ENCODE data around the gene MIER3. TPM values are rescaled to one million over a fixed set of nuclear protein-coding genes. Genes with fewer than 3 reads are reported as not detected.

MIER3 gene
- total and polyA plus RNA-seq, 2 experiments from 2014 or later, result 7.1 to 41.9 TPM

DNA sequence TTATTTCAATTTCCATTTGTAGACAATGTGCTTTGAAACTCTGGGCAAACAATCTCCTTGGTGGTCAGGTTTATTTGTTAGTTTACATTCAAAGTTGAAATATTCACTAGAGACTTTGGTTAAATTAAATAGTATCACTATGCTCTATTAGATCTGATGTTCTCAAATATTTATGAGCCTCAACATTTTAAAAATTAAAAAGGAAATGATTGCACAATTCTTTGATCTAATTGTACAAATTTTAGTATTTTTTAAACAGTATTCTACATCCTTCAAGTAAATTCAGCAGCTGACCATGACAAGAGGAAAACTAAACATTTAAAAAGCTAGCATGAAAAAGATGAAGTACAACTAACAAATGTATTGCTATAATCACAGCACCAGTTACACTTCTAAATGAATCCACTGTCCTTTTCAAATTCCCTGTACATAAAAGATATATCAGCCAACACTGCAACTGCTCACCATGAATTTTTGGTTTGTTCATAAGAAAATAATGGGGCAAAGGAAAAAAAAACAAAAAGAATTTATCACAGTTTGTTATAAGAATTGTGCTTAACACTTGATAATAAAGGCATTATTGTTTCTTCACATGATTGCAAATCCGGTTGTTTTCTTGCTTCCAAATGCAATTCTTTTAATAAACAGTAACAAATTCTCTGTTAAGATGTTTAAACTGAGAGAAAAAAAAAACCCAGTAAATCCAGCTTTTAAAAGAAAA is 31.8 kb downstream of the MIER3 start:
- Histone ChIP-seq H3K4me2 (no peak overlapping the region), H3K27ac (no peak overlapping the region), H3K9me2 (replicated peaks; ENCODE audit: insufficient read depth) (no peaks in the 10 kb centered on the region), H4K20me1 (ENCODE audit: insufficient read depth, poor library complexity, severe bottlenecking) (peaks cover 4% of the 10 kb centered on the region), H3K27me3 (no peaks in the 10 kb centered on the region), H3K4me3 (no peak overlapping the region), H3K36me3 (replicated peaks; ENCODE audit: insufficient read depth, low read depth) (no peaks in the 10 kb centered on the region), H2AFZ (no peak overlapping the region), H3K4me1 (ENCODE audit: insufficient read depth) (no peaks in the 10 kb centered on the region), H3K9me3 (ENCODE audit: low read depth) (no peaks in the 10 kb centered on the region), H3K79me2 (no peaks in the 10 kb centered on the region)
- WGBS (ENCODE audit: low lambda C conversion rate, missing lambda C conversion rate), result 98% methylated on average over 1 of the region's 1 CpG
- DNase-seq (ENCODE audit: low spot score), result no peak
- TF ChIP-seq CTCF (IDR thresholded peaks at IDR 0.05; ENCODE audit: poor library complexity) (no peak), EZH2phosphoT487 (IDR thresholded peaks at IDR 0.05; ENCODE audit: low read depth, severe bottlenecking, unreplicated experiment) (no peak), EZH2 (IDR thresholded peaks at IDR 0.05; ENCODE audit: borderline replicate concordance) (no peak)

GRCh38 chr5:56918054-56918453 is 33.9 kb downstream of the MIER3 start:
- DNase-seq (ENCODE audit: low spot score), result peak; percentile 34
- Histone ChIP-seq H3K36me3 (replicated peaks; ENCODE audit: insufficient read depth, low read depth) (no peaks in the 10 kb centered on the region), H3K79me2 (no peaks in the 10 kb centered on the region), H3K27me3 (no peaks in the 10 kb centered on the region), H3K27ac (peak overlapping the region; percentile 26), H3K4me2 (no peak overlapping the region), H4K20me1 (ENCODE audit: insufficient read depth, poor library complexity, severe bottlenecking) (peaks cover 4% of the 10 kb centered on the region), H3K4me1 (ENCODE audit: insufficient read depth) (no peaks in the 10 kb centered on the region), H2AFZ (no peak overlapping the region), H3K9me3 (ENCODE audit: low read depth) (no peaks in the 10 kb centered on the region), H3K9me2 (replicated peaks; ENCODE audit: insufficient read depth) (no peaks in the 10 kb centered on the region), H3K4me3 (no peak overlapping the region)
- WGBS (ENCODE audit: low lambda C conversion rate, missing lambda C conversion rate), result 76% methylated on average over 2 of the region's 2 CpGs
- no peak for TF ChIP-seq EZH2phosphoT487 (IDR thresholded peaks at IDR 0.05; ENCODE audit: low read depth, severe bottlenecking, unreplicated experiment)
- TF ChIP-seq EZH2 (IDR thresholded peaks at IDR 0.05; ENCODE audit: borderline replicate concordance), result no peak
- no peak for TF ChIP-seq CTCF (IDR thresholded peaks at IDR 0.05; ENCODE audit: poor library complexity)

DNA sequence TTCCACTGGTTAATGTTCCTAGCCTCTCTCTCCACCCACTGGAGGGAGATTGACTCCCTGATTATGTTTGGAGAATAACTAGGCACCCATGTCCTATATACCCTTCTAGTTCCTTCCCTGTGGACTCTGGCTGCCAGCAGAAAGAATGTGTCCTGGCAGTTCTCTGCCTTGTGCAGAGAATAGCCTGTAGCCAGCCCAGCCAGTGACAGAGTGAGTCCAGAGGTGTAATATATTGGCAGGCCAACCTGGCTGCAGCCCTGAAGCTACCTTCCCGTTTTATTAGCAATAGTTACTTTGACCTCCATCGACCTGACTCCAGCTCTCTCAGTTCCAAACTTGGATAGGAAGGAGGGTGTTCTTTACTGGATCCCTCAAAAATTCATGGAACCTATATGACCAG is 34.4 kb downstream of the MIER3 start:
- H3K4me3 ChIP-seq, result no peak overlapping the region
- no peaks in the 10 kb centered on the region for H3K9me3 ChIP-seq (ENCODE audit: low read depth)
- no peak overlapping the region for H3K4me2 ChIP-seq
- H3K9me2 ChIP-seq (replicated peaks; ENCODE audit: insufficient read depth), result no peaks in the 10 kb centered on the region
- no peak for DNase-seq (ENCODE audit: low spot score)
- H4K20me1 ChIP-seq (ENCODE audit: insufficient read depth, poor library complexity, severe bottlenecking), result peaks cover 4% of the 10 kb centered on the region
- H3K27me3 ChIP-seq, result no peaks in the 10 kb centered on the region
- no peak overlapping the region for H3K27ac ChIP-seq
- TF ChIP-seq EZH2 (IDR thresholded peaks at IDR 0.05; ENCODE audit: borderline replicate concordance) (no peak), EZH2phosphoT487 (IDR thresholded peaks at IDR 0.05; ENCODE audit: low read depth, severe bottlenecking, unreplicated experiment) (no peak), CTCF (IDR thresholded peaks at IDR 0.05; ENCODE audit: poor library complexity) (no peak)
- H2AFZ ChIP-seq, result no peak overlapping the region
- no peaks in the 10 kb centered on the region for H3K4me1 ChIP-seq (ENCODE audit: insufficient read depth)
- peaks cover 3% of the 10 kb centered on the region for H3K79me2 ChIP-seq
- 58% methylated on average over 2 of the region's 2 CpGs for WGBS (ENCODE audit: low lambda C conversion rate, missing lambda C conversion rate)
- no peaks in the 10 kb centered on the region for H3K36me3 ChIP-seq (replicated peaks; ENCODE audit: insufficient read depth, low read depth)
